GM19351 (cell line): ENCODE results near the gene NRP2.

Experiments
- ATAC-seq: cut with Tn5 transposase; IDR thresholded peaks from one replicate; pipeline ENCODE4 v1.9.1; 2021; ENCODE audit warnings: mild to moderate bottlenecking, moderate library complexity; ENCODE audit not compliant: unreplicated experiment

NRP2 gene

DNA sequence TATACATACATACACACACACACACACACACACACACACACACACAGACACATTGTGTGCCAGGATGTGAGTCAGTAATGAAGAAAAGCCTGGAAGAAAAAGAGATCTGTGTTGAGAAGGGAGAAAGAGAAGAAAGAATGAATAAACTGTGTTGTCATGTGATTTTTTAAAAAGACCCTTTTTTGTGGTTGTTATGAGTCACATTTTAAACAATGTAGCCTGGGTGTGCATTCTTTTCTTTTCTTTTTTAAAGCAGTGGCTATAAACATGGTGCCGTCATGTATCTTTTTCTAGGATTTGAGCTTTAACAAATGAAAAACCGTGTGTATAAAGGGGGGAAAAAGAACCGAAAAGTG, 87.2 kb downstream of the NRP2 start:
- no peak for ATAC-seq

DNA sequence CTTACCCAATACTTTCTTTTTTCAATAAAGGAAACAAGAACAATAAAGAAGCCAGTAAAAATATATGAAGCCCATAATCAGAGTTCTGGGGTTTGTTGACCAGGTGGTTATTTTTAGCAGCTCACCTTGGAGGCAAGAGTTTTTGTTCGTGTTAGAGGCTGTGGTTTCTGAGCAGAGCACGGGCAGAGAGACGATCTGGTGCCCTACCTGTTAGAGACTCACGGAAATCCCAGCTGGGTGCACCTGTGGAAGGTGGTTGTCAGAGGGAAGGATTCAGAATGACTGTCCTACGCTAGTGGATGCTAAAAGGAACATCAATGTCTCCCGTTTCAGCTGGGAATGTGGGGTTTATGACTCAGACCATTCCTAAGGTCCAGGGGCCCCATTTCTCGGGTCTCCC, 87.6 kb downstream of the NRP2 start:
- no peak for ATAC-seq

DNA sequence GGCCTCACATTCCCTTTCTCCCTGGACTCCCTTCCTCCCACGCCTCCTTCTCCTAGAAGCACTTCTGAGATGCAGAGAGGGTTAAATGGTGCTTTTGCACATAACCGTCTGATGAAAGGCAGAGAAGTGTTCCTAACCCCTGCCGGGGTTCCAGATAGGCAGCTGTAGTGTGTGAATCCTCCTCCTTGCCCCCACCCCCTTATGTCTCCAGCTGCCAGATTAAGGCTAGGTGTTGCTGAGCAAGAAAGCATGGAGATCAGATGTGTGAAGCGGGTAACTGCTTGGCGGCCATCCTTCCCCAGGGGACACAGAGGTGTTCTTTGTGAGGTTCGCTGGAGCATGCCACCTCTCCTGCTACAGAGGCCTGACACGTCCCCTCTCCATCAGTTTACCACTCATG, 88.3 kb downstream of the NRP2 start:
- ATAC-seq: no peak

DNA sequence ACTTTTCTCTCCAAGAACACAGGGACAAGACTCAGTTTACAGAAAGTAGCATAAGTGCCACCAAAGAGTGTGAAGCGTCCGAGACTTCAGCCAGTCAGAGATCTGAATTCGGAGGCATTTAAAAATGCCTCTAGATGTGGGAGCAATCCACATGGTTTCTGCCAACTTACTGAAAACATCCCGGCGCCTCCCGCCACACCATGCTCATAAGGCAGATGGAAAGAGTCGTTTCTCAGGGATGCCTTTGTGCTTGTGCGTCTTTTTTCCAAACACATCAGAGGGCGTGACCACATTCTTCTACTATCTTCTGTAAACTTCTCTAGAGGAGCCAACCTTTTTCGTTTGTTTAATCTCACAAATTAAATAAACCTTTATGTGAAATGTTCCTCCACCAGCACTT, 88.7 kb downstream of the NRP2 start:
- ATAC-seq: no peak

DNA sequence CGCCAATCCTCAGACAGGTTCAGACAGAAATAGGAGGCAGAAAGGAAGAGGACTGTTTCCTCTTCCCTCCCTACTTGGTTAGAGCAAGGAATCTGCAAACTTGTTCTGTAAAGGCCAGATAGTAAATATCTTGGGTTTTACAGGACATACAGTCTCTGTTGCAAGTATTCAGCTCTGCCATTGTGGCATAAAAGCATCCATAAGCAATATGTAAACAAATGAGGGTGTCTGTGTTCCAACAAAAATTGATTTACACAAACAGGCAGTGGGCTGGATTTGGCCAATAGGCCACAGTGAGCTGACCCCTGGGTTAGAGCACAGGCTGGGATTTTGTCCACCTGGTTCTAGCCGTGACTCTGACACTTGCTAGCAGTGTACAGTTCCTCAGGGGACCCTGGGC, 89.4 kb downstream of the NRP2 start:
- no peak for ATAC-seq

DNA sequence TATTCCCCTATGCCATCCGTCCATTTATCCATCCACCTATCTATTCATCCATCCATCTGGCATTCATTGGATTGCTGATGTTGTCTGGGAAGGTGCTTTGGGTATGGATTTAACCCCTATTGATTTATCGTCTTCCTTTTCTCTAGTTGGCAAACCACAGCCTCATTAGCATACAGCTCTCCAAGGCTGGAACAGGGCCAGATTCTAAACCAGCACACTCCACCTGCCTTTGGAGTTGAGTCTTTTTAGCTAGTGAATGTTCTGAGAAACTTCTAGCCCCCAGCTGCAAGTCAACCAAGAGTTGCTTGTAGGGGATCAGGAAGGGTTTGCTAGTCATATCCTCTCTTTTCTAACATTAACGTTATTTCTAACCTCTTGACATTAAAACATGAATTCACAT, 90.7 kb downstream of the NRP2 start:
- no peak for ATAC-seq

DNA sequence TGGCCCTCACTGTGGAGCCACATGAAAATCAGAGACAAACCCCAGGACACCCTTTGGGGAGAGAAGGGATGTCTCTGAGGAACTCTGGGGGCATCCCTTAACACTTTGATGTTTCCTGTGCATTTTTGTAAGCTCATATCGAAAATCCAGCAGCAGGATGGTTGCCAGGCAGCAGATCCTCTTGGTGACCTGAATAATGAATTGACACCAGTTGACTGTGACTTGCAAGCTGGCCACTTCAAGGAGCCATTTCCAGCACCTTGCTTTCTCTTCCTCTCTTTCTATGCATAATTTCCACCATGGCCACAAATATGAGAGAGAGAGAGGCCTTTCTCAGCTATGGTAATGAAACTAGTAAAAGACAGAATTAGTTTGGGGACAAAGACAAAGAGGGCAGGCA, 91.7 kb downstream of the NRP2 start:
- no peak for ATAC-seq

DNA sequence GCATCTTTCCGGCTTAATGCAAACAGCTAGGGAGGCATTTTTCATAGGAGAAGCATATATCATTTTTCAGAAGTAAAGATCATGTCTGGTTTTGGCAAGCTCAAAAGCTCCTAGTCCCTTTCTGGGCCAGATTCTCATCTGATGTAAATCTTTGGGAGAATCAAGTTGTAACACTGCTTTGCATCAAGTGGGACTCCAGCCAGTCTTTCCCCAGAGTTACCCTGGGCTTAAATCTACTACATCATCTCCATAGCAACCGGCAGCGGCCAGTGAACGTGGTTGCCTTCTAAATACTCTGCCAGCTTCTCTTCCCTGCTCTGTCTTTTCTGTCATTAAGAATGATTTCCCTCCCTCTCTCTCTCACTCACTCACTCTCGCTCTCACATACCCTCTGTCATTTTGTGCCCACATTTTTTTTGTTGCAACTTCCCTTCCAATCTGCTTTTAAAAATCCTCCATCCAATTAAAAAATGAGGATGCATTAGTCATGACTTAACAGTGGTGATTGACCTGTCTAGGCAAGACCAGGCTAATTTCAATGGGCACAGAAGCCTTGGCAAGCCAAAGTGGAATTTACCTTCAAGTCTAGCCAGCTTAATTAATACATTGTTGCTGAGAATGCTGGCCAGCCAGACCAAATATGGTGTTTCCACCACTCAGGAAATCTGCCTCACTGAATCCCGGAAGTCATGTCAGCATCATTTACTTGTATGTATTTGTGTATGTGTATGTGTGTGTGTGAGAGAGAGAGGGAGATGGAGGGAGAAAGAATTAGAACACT, 93.0 kb downstream of the NRP2 start:
- ATAC-seq: peak; percentile 37

DNA sequence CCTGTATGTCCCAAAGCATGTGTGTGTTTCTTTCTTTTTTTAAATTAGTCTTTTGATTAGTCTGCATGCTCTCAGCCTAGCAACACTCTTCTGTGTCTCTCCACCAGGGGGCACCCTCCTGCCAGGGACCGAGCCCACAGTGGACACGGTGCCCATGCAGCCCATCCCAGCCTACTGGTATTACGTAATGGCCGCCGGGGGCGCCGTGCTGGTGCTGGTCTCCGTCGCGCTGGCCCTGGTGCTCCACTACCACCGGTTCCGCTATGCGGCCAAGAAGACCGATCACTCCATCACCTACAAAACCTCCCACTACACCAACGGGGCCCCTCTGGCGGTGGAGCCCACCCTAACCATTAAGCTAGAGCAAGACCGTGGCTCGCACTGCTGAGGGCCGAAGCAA, 93.8 kb downstream of the NRP2 start:
- ATAC-seq: peak; percentile 70

DNA sequence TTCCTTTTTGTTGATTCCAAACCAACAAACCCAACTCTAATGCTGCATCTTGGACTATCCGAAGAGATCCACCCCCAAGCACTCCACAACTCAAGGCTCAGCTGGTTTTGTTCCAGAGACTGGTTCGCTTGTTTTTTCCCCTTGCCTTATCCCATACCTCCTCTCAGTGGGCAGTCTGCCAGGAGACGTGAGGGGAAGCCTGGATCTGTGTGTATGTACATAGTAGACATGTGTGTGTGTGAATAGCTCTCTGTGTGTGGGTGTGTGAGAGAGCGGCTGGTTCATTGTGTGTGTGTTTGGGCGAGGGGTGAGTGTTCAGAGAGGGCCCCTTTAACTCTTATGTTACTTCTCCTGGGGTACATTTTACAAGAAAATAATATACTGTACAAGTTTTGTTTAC, 94.4 kb downstream of the NRP2 start:
- ATAC-seq: no peak

DNA sequence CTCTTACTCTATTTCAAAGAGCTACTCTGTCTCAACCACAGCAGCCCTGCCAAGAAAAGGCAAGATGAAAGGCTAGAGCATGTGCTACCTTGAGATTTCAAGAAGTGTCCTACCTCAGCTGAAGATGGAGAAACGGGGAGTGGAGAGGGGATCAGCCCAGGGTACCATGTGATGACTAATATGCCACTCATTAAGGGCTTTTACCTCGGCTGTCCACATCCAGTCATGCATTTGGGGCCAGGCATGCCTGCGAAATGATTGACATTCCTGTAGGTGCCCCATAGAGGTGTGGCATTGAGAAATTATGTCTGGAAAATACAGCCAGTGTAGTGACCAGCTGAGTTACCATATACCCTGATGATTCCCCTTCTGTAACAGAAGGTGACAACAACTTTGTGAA, 96.1 kb downstream of the NRP2 start:
- ATAC-seq: no peak

DNA sequence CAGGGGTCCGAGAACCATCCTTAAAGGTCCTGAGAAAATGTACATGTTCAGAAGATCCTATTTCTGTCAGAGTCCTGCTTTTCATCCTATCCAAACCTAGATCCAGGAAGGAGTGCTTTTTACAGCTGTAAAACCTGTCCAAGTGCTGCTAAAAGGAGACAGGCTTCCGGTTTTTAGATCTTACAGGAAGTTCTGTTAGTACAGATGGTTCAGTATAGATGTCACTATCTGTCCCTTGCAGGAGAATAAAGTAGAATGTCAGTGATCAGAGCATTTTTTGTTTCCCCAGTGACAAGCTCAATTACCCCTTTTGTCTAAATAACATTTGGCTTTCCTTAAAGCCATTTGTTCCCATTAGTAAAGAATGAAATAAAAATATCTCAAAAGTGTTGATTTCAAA, 98.3 kb downstream of the NRP2 start:
- ATAC-seq: no peak

DNA sequence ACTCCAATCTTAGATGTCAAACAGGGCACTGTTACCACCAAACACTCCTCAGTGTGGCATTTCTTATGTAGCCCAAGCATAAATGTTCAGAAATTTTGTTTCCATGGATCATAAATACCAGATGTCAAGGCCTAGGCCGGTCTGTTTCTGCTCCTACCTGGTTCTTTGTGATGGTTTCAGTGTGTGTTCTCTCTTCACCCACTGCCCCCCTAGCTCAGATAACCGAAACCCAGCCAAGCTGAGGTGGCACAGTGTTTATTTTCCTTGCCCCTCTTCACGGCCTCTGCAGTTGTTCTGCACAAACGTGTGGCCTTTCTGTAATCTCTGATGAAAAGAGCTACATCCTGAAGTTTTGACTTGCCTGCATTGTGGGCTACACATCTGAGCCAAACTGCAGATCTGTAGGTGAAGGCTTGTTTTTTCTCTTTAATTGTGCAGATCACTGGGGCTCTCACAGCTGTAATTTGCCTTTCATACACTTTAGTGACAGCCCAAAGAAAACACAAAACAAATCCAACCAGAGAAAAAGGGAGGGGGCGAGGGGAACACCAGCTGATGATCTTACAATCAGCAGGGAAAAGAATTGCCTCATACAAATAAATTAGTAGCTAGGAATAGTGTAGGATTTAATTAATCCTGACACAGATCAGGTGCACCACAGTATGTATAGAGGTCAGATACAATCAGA, 99.1 kb downstream of the NRP2 start:
- ATAC-seq: no peak

DNA sequence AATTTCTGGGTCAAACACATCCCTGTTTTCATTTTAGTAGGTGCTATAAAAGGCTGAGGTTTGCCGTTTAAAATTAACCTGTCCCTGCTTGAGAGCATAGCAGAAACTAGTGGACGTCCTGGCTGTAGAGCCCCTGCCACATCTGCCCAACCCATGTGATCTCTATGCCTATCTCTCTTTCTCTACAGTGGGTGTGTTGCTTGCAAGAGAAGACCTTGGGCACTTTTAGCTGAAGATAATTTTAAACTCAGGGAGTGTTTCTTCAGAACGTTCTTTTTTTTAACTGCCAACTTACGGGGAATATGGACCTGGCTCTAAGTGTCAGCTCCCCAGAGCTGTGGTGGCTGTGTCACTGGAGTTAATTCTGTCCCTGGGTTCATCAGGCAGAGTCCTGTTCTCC, 100.6 kb downstream of the NRP2 start:
- no peak for ATAC-seq

DNA sequence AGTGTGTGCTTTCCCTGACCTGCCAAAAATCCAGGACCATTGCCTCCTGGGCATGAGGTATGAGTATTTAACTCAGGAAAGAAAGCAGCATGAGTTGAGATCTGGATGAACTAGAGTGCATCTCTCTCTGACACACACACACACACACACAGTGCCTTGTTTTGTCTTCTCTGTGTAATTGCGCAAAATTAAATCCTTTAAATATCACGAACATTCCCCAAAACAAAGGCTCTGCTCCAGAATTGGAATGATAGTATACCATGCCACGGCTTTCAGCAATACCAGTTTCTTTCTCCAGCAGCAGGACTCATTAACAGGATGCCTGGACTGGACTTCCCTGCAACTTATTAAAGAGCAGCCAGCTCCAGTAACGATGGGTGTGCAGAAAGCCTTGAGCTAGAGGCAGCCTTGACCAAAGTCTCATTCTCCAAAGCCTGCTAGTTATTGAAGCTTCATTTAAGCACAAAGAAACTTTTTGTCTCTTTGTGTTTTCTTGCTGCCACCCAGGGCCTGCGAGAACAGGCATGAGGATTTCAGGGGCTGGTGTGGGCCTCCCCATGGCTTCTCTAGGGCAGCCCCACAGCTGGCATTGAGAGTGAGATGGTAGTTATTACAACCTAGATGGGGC, 101.7 kb downstream of the NRP2 start:
- no peak for ATAC-seq

DNA sequence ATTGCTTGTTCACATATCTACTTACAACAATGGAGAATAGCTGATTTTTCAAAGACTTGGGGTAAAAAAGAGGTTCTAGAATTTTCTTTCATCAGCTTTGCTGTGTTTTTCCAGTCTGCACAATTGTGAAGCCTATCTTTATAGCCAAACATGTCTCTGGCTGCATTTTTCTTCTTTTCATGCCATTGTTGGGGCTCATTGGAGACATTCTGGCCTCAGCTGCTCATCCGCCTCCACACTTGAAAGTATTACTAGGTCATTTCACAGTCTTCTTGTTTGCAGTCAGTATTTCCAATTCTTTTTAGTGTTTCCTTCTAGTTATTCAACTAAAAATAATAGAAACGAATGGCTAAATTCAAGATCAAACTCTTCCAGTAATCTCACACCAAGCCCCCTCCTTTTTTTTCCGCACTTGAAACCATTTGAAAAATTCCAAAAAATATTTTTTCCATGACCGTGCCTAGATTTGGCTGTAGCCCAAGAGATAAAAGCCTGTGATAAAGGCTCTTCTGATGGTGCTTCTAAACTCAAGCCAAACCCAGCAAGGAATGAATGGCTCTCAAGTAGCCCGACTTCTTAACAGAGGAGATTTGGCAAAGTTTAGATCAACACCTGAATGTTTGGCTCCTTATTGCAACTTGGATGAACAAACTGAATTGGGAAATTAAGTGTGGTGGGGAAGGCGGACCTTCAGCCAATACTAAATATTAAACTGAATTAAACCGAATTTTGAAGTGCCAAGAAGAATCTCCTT, 103.4 kb downstream of the NRP2 start:
- ATAC-seq: no peak

DNA sequence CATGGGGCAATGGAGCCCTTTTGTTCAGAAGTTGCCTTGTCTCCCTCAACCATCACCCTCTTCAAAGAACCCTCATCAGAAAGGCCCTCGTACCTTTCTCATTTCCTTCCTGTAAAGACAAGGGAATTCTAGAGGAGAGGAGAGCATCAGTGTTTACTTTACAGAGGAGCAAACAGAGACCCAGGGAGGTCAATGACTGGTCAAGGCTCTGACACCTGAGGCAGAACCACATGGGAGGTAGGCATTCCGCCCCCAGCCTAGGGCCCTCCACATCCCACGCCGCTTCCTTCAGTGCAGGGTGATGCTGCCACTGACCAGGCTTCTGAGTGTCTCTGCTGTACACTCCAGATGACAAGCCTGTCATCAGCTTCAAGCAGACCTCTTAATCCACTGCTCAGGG, 104.7 kb downstream of the NRP2 start:
- no peak for ATAC-seq

DNA sequence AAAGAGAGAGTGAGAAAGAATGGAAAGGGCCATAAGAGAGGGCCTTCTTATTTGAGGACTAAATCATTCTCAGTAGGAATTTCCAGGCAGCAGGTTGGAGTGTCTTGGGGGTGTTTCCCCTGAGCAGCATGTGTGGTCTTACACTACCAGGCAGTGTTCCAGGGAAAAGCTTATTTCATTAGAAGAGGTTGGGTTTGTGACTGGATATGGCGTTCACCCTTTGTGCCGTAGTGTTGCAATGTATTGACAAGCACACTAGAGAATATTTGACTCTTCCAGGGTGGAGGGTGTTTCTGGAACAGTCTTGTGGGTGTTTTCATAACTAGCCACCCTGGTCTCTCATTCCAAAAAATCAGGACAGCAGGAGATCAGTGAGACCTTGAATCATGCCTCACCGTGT, 105.5 kb downstream of the NRP2 start:
- ATAC-seq: no peak

DNA sequence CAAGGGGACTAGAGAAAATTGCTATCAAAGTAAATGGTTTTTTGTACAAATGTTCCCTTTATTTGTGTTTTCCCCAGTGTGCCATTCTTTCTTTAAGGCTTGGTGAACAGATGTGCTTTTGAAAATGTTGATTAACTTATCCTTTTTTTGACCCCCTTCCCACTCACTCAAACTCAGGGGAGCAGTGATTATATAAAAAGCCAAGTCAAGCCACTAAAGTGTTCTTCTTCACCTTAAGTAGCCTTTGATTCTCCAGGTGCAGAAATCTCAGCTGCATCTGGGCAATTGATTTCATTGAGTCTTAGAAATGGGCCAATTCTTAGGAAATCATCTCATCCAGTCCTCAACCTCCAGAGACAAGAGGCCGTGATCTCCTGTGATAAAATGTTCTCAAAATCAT, 107.6 kb downstream of the NRP2 start:
- ATAC-seq: no peak

DNA sequence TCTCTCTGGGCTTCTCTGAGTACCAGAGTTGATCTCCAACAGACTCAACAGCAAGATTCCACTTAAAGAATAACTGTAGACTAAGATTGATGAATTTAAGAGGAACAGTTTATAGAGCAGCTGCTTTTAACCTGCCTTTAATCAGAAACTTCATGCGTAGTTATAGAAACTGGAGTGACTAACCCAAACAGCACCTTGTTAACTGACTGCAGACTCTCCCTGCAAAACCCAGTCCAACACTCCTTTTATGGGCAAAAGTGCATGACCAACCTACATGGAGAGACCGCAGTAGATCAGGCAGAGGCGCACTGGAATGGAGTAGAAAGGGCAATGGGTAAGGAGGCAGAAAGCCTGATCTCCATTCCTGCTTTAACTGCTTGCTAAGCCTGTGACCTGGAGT, 110.6 kb downstream of the NRP2 start:
- ATAC-seq: no peak

DNA sequence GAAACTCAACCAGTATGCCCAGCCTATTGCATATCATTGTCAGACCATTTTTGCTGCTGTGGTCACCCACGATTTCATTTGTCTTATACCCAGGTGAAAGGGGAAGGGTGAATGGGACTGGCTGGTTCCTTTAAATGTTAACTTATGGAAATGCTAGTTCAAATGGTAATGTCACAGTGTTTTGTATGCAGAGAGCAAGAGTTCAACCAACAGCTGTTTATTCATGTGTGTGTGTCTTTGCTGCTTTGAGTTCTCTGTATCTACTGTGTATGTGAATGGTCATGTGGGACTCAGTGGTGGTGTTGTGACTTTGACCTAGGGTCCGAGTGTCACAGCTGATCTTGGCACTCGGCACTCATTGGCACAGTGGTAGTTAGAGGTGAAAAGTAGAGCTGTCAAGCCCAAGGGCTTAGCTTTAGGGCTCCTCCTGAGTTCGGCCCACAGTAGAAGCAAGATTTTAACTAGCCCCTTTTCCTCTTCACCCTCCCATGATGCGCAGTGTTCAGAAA, 114.6 kb downstream of the NRP2 start:
- no peak for ATAC-seq
